ENCODE measurements around the gene MTREX. TPM values are rescaled to one million over a fixed set of nuclear protein-coding genes. Genes with fewer than 3 reads are reported as not detected.

The MTREX gene
- total RNA-seq, 1 donor from 2014 or later = 68.0 TPM

GRCh38 chr5:55456216-55456895, 148.6 kb downstream of the MTREX start:
- H3K4me3 ChIP-seq = no peak overlapping the region
- intact Hi-C loops (cut with DNase I) = no loop called here
- TF ChIP-seq POLR2A (IDR thresholded peaks at IDR 0.05) = no peak
- TF ChIP-seq CTCF (IDR thresholded peaks at IDR 0.05) = no peak
- no peak for TF ChIP-seq POLR2AphosphoS5 (IDR thresholded peaks at IDR 0.05; ENCODE audit: insufficient read depth in 1 of 2, low read depth in 1 of 2)

GRCh38 chr5:55459572-55459971, 151.8 kb downstream of the MTREX start:
- Histone ChIP-seq H3K4me1 (no peaks in the 10 kb centered on the region), H3K27ac (no peak overlapping the region), H3K4me3 (no peak overlapping the region), H3K36me3 (no peaks in the 10 kb centered on the region), H3K27me3 (no peaks in the 10 kb centered on the region), H3K9me3 (no peaks in the 10 kb centered on the region)
- no peak for DNase-seq (ENCODE audit: extremely low spot score in 2 of 2)
- intact Hi-C loops (cut with DNase I) = no loop called here
- TF ChIP-seq CTCF (IDR thresholded peaks at IDR 0.05) (no peak), POLR2A (IDR thresholded peaks at IDR 0.05) (no peak), POLR2AphosphoS5 (IDR thresholded peaks at IDR 0.05; ENCODE audit: insufficient read depth in 1 of 2, low read depth in 1 of 2) (no peak)

More at GRCh38 chr5:55456216-55456895, 148.6 kb downstream of the MTREX start:
- Histone ChIP-seq H3K36me3 (no peaks in the 10 kb centered on the region), H3K27ac (no peak overlapping the region), H3K9me3 (no peaks in the 10 kb centered on the region), H3K4me1 (no peaks in the 10 kb centered on the region), H3K27me3 (no peaks in the 10 kb centered on the region)
- no peak for DNase-seq (ENCODE audit: extremely low spot score in 2 of 2)

GRCh38 chr5:55463613-55464012, 155.8 kb downstream of the MTREX start:
- Histone ChIP-seq H3K36me3 (no peaks in the 10 kb centered on the region), H3K4me1 (peaks cover 10% of the 10 kb centered on the region), H3K27me3 (no peaks in the 10 kb centered on the region), H3K9me3 (no peaks in the 10 kb centered on the region), H3K27ac (no peak overlapping the region), H3K4me3 (no peak overlapping the region)
- TF ChIP-seq POLR2A (IDR thresholded peaks at IDR 0.05) (no peak), POLR2AphosphoS5 (IDR thresholded peaks at IDR 0.05; ENCODE audit: insufficient read depth in 1 of 2, low read depth in 1 of 2) (no peak), CTCF (IDR thresholded peaks at IDR 0.05) (no peak)
- intact Hi-C loops (cut with DNase I) = no loop called here
- no peak for DNase-seq (ENCODE audit: extremely low spot score in 2 of 2)

- peaks cover 13% of the 10 kb centered on the region for H3K4me1 ChIP-seq
- intact Hi-C loops (cut with DNase I) = no loop called here
- H3K27me3 ChIP-seq = no peaks in the 10 kb centered on the region
- TF ChIP-seq CTCF (IDR thresholded peaks at IDR 0.05) (no peak), POLR2AphosphoS5 (IDR thresholded peaks at IDR 0.05; ENCODE audit: insufficient read depth in 1 of 2, low read depth in 1 of 2) (no peak), POLR2A (IDR thresholded peaks at IDR 0.05) (no peak)
- no peak for DNase-seq (ENCODE audit: extremely low spot score in 2 of 2)
- H3K9me3 ChIP-seq = no peaks in the 10 kb centered on the region
- peak overlapping the region; percentile 37 for H3K27ac ChIP-seq
- H3K36me3 ChIP-seq = no peaks in the 10 kb centered on the region
- H3K4me3 ChIP-seq = no peak overlapping the region
Observed at GRCh38 chr5:55467862-55468551, 160.2 kb downstream of the MTREX start.

- no peaks in the 10 kb centered on the region for H3K9me3 ChIP-seq
- TF ChIP-seq CTCF (IDR thresholded peaks at IDR 0.05) = no peak
- TF ChIP-seq POLR2AphosphoS5 (IDR thresholded peaks at IDR 0.05; ENCODE audit: insufficient read depth in 1 of 2, low read depth in 1 of 2) = no peak
- TF ChIP-seq POLR2A (IDR thresholded peaks at IDR 0.05) = no peak
- no peak overlapping the region for H3K27ac ChIP-seq
- no peaks in the 10 kb centered on the region for H3K36me3 ChIP-seq
- H3K4me1 ChIP-seq = peaks cover 13% of the 10 kb centered on the region
- no peak for DNase-seq (ENCODE audit: extremely low spot score in 2 of 2)
- H3K4me3 ChIP-seq = no peak overlapping the region
- no peaks in the 10 kb centered on the region for H3K27me3 ChIP-seq
- intact Hi-C loops (cut with DNase I) = no loop called here
Observed at GRCh38 chr5:55469839-55470238, 162.1 kb downstream of the MTREX start.

Data from vagina (tissue), 2 donors.